Amniotic epithelial cell (primary cell): Measurements from ENCODE around the gene GAST.
"Not testable (repeated sequence)": the region's sequence is repeated elsewhere in the genome, so short reads cannot be mapped to it uniquely, and the experiment has no call there.

ENCODE experiments used
- DNase-seq: peaks from one replicate; pipeline ENCODE4 v3.0.0-alpha.2; 2010; ENCODE audit warnings: low read depth

GAST gene

GRCh38 chr17:41683441-41684007 is 28.6 kb upstream of the GAST start:
- no peak for DNase-seq

GRCh38 chr17:41684035-41684434 is 28.1 kb upstream of the GAST start:
- DNase-seq, result no peak

- DNase-seq, result not testable (repeated sequence)
These were observed 26.4 kb upstream of the GAST start for GRCh38 chr17:41685753-41686152.

DNA sequence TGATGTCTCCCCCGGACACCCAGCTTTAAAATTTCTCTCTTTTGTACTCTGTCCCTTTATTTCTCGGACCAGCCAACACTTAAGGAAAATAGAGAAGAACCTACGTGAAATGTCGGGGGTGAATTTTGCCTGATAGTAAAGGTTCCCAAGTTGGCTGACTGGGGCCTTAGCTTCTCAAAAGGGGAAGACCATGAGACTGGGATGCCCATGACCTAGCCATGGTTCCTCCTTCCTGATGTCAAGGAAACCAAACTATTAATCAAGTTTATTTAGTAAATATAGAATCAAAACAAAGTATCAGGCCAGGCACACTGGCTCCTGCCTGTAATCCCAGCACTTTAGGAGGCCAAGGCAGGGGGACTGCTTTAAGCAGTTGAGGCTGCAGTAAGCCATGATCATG is 25.9 kb upstream of the GAST start:
- DNase-seq, result no peak

DNA sequence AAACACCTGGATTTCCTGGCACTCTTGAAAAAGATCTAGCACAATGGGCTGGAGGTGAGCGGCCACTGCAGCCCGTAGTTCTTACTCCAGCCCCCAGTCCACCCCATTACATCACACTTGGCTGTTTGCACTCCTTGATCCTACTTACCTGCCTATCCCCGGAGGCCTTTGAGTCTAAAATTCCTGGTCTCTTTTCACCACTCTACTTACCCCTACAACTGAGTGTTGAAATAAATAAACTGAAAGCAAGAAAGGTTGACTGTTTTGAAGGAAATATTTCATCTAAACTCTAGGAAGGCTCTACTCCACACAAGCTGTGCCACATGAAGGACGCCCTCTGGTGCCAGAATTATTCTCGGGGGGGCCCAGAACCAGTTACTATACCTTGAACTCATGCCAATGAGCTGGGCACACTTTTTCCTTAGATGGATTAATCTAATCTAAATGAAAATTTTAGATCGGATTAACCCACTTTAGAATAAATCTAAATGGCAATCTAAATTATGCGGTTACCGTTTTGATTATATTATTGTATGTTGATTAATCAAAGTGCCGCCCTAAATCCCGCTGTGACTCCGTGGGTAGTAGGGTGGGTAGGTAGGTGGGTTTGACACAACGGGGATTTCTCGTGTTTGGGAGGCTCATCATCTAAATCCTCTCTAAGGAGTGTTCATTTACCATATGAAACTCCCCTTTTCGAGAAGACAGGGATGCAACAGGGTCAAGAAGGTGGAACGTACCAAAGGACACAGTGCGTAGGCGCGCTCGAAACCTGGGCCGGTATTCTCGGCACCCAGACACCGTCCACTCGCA is 24.1 kb upstream of the GAST start:
- DNase-seq, result peak; percentile 21

- DNase-seq, result peak; percentile 99
These were observed 23.3 kb upstream of the GAST start, which contains the start of gene EIF1 for GRCh38 chr17:41688641-41689496. EIF1 (plus strand) TSS chr17:41688885; CDS start chr17:41689039, 154 bp downstream.

- peak; percentile 65 for DNase-seq
These were observed 22.4 kb upstream of the GAST start for GRCh38 chr17:41689497-41690299.

DNA sequence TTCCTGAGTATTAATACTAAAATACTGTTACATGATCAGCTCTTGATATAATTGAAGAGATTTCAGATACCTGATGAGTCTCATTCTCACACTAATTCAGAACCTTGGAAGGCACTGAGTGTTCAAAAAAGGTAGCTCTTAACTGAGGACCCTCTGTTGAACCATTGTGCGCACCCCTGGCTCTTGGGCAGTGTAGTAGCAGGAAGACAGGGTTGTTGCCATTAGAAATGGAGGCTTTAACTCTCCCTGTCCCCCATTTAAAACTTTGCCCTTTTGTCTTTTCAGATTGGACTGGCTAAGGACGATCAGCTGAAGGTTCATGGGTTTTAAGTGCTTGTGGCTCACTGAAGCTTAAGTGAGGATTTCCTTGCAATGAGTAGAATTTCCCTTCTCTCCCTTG is 21.6 kb upstream of the GAST start:
- DNase-seq, result no peak

DNA sequence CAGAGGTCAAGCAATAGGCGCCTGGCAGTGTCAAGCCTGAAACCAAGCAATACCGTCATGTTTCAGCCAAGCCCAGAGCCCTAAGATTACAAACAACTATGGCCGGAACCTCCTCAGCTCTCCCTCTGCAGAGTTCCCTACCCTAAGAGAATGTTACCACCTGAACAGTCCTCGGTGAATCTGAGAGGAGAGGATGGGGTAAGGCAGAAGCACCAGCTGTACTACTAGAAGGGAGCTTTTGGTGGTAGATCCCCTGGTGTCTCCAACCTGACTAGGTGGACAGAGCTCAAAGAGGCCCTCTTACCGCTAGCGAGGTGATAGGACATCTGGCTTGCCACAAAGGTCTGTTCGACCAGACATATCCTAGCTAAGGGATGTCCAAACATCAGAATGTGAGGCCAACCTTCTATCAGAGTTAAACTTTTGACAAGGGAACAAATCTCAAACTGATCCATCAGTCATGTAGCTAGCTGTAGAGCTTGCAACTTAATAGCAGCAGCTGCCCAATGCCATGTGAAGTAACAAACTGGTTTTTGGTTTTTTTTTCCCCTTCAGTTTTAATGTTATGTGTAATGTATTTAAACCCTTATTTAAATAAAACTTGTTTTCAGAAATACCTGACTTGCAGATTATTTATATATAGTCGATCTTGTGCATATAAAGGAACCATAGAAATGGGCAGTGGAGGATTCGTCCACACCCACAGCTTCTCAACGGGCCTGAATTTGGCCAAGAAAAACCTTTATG is 20.9 kb upstream of the GAST start:
- no peak for DNase-seq

- no peak for DNase-seq
These were observed 19.2 kb upstream of the GAST start for GRCh38 chr17:41692722-41693521.

GRCh38 chr17:41695134-41695661 is 16.9 kb upstream of the GAST start:
- no peak for DNase-seq

DNA sequence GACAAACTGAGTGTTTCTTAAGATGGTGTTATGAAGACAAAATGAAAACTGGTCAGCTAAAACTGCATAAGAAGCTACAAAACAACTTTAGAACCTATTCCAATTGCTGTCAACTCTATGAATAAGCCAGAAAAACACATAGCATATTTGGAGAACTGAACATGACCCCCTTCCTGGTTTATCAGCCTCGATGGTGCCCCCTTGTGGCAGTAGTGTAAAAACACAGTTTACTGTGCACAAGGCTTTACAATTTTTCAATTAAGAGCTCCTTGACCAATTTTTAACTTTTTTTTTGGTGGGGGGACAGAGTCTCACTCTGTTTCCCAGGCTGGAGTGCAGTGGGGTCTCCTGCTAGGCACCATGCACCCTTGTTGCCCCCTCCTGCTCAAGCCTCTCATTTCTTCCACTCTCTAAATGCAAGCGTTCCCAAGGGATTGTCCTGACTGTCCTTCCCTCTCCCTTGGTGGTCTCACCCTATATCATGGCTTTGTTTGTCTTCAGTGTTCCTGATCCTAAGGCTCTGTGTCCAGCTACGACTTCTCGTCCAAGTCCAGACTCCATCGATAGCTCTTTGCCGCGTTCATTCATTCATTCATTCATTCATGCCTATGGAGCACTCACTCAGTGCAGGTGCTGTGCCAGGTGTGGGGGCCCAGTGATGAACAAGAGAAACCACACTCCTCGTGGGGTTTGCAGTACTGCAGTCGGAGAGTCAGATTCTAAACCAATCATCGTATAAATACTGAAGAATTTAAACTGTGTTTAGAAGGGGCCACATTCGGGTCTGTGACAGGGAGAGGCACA is 16.0 kb upstream of the GAST start:
- peak; percentile 73 for DNase-seq

DNA sequence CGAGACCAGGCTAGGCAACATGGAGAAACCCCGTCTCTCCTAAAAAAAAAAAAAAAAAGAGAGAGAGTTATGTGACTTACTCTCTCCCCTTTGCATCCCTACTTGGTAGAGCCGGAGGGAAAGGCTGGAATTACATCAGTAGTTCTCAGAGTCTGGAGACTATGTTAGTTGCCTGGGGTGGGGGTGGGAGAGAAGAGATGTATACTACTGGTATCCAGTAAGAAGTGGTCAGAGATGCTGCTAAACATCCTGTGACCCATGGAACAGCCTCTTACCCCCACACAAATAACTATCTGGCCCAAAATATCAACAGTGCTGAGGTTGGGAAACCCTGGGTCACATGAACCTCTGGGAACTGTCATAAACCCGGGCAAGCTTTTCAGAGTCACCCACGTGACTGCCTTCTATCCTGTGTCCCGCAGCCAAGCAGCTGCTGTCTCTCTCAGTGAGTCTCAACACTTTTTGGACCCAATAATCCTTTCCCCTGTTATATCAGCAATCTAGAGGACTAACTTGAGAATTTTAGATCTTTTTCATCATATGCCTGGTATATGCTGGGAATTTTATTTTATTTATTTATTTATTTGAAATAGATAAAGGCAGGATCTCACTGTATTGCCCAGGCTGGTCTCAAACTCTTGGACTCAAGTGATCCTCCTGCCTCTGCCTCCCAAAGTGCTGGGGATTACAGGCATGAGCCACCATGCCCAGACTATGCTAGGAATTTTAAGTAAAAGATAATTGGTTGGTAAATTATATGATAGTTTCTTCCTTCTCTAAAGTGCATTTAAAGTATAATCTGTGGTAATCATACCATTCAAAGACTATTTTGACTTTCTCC is 14.8 kb upstream of the GAST start:
- DNase-seq, result peak; percentile 84

DNA sequence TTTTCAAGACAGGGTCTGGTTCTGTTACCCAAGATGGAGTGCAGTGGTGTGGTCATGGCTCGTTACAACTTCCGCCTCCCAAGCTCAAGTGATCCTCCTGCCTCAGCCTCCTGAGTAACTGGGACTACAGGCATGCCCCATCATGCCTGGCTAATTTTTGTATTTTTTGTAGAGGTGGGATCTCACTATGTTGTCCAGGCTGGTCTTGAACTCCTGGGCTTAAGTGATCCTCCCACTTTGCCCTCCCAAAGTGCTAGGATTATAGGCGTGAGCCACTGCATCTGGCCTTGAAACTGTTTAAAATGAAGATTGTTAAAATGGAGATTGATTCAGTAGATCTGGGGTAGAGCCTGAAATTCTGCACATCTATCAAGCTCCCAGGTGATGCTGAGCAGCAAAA is 11.3 kb upstream of the GAST start:
- not testable (repeated sequence) for DNase-seq

- DNase-seq, result no peak
These were observed 9.4 kb upstream of the GAST start for GRCh38 chr17:41702712-41703111.

GRCh38 chr17:41705271-41705991 is 6.7 kb upstream of the GAST start:
- peak; percentile 69 for DNase-seq
